OCI-LY1 (cell line): ENCODE measurements around the gene RYR1.

Experiments used
- H2AFZ ChIP-seq: fragments of 200-600 bp; sonication (generic), shearing (Covaris generic); 2 replicates; pipeline ENCODE4 v1.6.0; 2014; ENCODE audit warnings: antibody characterized with exemption, mild to moderate bottlenecking, low read length
- H3F3A ChIP-seq: fragments of 200-600 bp; sonication (generic), shearing (Covaris generic); 2 replicates; pipeline ENCODE4 v1.6.0; 2014; ENCODE audit warnings: mild to moderate bottlenecking, antibody characterized with exemption, low read length, moderate library complexity; ENCODE audit not compliant: insufficient read depth
- H3K27ac ChIP-seq: fragments of 200-600 bp; sonication (generic); 2 replicates; pipeline ENCODE4 v1.5.1; 2014; ENCODE audit warnings: low read length, mixed run types, mild to moderate bottlenecking, low read depth; ENCODE audit not compliant: poor library complexity, severe bottlenecking
- H3K27me3 ChIP-seq: fragments of 200-600 bp; sonication (generic); 2 replicates; pipeline ENCODE4 v1.6.0; 2014; ENCODE audit warnings: antibody characterized with exemption, mild to moderate bottlenecking, low read length, moderate library complexity; ENCODE audit not compliant: insufficient read depth
- H3K36me3 ChIP-seq: fragments of 200-600 bp; sonication (generic); 2 replicates; pipeline ENCODE4 v1.6.1; 2014; ENCODE audit warnings: mild to moderate bottlenecking, antibody characterized with exemption, low read length, moderate library complexity, mixed read lengths; ENCODE audit not compliant: insufficient read depth
- H3K4me1 ChIP-seq: fragments of 200-600 bp; sonication (generic); 2 replicates; pipeline ENCODE4 v1.5.1; 2014; ENCODE audit warnings: mild to moderate bottlenecking, low read length, moderate library complexity; ENCODE audit not compliant: insufficient read depth, severe bottlenecking
- H3K4me2 ChIP-seq: fragments of 200-600 bp; sonication (generic), shearing (Covaris generic); 2 replicates; pipeline ENCODE4 v1.6.1; 2014; ENCODE audit warnings: low read length
- H3K4me3 ChIP-seq: fragments of 200-600 bp; sonication (generic); 2 replicates; pipeline ENCODE4 v1.5.1; 2014; ENCODE audit warnings: low read length, low read depth, mild to moderate bottlenecking, mixed read lengths; ENCODE audit not compliant: poor library complexity, severe bottlenecking
- H3K79me2 ChIP-seq: fragments of 200-600 bp; shearing (Covaris generic); 2 replicates; pipeline ENCODE4 v1.6.1; 2016; ENCODE audit warnings: mixed run types, low read length, mixed read lengths; ENCODE audit not compliant: insufficient read depth
- H3K9ac ChIP-seq: fragments of 200-600 bp; sonication (generic), shearing (Covaris generic); 2 replicates; pipeline ENCODE4 v1.6.1; 2014; ENCODE audit warnings: mild to moderate bottlenecking, low read length, mixed read lengths
- H3K9me2 ChIP-seq: fragments of 200-600 bp; sonication (generic), shearing (Covaris generic); 2 replicates; pipeline ENCODE4 v1.6.1; 2014; ENCODE audit warnings: low read depth, mild to moderate bottlenecking, low read length, mixed read lengths
- H3K9me3 ChIP-seq: fragments of 200-600 bp; shearing (Covaris generic); 2 replicates; pipeline ENCODE4 v1.6.1; 2014; ENCODE audit warnings: low read length, mixed read lengths
- H4K20me1 ChIP-seq: fragments of 200-600 bp; sonication (generic), shearing (Covaris generic); 2 replicates; pipeline ENCODE4 v1.6.0; 2016; ENCODE audit warnings: mild to moderate bottlenecking, low read length; ENCODE audit not compliant: insufficient read depth
- EZH2 ChIP-seq: fragments of 200-600 bp; sonication (generic), shearing (Covaris generic); IDR thresholded peaks from 2 replicates; pipeline ENCODE4 v1.8.0; 2017; ENCODE audit warnings: borderline replicate concordance, mixed run types, mild to moderate bottlenecking, antibody characterized with exemption, low read length, moderate library complexity, mixed read lengths
- TF ChIP-seq, protein P1 (sequence below): fragments of 200-600 bp; sonication (generic), shearing (Covaris generic); IDR thresholded peaks from 2 replicates; pipeline ENCODE4 v1.5.1; 2017; ENCODE audit warnings: mild to moderate bottlenecking, antibody characterized with exemption, low read length, moderate library complexity, mixed read lengths

RYR1 gene

DNA sequence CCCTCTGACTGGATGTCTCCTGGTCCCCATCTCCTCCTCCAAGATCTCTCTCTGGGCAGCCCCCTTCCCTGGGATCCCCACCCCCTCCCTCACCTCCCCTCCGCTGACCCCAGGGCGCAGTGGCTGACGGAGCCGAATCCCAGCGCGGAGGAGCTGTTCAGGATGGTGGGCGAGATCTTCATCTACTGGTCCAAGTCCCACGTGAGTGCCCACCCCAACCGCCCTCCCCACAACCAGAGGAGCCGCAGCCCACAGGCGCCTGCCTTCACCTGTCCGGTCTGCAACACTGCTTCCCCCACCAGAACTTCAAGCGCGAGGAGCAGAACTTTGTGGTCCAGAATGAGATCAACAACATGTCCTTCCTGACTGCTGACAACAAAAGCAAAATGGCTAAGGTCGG, 89.4 kb downstream of the RYR1 start:
- no peak for TF ChIP-seq EZH2
- TF ChIP-seq, protein P1, sequence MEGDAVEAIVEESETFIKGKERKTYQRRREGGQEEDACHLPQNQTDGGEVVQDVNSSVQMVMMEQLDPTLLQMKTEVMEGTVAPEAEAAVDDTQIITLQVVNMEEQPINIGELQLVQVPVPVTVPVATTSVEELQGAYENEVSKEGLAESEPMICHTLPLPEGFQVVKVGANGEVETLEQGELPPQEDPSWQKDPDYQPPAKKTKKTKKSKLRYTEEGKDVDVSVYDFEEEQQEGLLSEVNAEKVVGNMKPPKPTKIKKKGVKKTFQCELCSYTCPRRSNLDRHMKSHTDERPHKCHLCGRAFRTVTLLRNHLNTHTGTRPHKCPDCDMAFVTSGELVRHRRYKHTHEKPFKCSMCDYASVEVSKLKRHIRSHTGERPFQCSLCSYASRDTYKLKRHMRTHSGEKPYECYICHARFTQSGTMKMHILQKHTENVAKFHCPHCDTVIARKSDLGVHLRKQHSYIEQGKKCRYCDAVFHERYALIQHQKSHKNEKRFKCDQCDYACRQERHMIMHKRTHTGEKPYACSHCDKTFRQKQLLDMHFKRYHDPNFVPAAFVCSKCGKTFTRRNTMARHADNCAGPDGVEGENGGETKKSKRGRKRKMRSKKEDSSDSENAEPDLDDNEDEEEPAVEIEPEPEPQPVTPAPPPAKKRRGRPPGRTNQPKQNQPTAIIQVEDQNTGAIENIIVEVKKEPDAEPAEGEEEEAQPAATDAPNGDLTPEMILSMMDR = no peak
- H3K4me3 ChIP-seq = no peak overlapping the region
- H3K4me2 ChIP-seq = no peak overlapping the region
- no peaks in the 10 kb centered on the region for H4K20me1 ChIP-seq
- H3K36me3 ChIP-seq = no peaks in the 10 kb centered on the region
- no peak overlapping the region for H2AFZ ChIP-seq
- no peaks in the 10 kb centered on the region for H3K27me3 ChIP-seq
- H3K27ac ChIP-seq = no peak overlapping the region
- no peaks in the 10 kb centered on the region for H3K4me1 ChIP-seq
- H3K9me2 ChIP-seq = no peaks in the 10 kb centered on the region
- no peaks in the 10 kb centered on the region for H3F3A ChIP-seq
- H3K9me3 ChIP-seq = no peaks in the 10 kb centered on the region
- no peaks in the 10 kb centered on the region for H3K79me2 ChIP-seq
- H3K9ac ChIP-seq = no peak overlapping the region

DNA sequence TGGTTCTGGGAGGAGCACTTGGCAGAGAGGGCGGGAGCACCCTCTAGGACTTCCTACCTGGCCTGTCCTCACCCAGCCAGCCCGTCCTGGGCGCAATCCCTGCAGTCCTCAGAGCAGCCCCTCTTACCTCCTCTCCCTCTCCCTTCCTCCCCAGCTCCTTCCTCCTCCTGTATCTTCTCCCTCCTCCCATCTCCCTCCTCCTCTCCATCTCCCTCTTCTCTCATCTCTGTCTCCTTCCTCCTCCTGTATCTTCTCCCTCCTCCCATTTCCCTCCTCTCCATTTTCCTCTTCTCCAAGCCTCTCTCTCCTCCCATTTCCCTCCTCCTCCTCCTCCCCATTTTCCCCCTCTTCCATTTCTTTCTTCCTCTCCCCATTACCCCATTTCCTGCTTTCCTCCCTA, 89.8 kb downstream of the RYR1 start:
- no peak for TF ChIP-seq EZH2

DNA sequence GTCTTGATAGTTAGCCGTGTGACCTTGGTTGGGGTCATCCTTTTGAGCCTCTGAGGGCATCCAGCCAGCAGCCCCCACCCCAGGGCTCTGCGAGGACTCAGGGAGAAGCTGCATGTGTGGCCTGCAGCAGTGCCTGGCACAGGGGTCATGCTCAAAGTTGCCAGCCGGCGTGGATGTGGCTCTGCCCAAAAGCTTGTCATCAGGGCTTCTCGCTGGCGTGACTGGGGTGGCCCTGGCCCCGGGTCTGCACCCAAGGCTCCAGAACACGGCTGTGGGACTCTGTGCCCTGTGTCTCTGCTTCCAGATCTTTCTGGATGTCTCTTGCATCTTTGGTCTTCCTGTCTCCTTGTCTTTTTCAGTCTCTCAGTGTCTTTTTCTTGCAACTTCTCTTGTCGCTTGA, 90.9 kb downstream of the RYR1 start:
- Histone ChIP-seq H2AFZ (no peak overlapping the region), H3F3A (no peaks in the 10 kb centered on the region), H3K36me3 (no peaks in the 10 kb centered on the region), H3K27ac (no peak overlapping the region), H3K9me2 (no peaks in the 10 kb centered on the region), H3K79me2 (no peaks in the 10 kb centered on the region), H3K4me3 (no peak overlapping the region), H3K9me3 (no peaks in the 10 kb centered on the region), H3K4me2 (no peak overlapping the region), H3K4me1 (peaks cover 4% of the 10 kb centered on the region), H3K27me3 (no peaks in the 10 kb centered on the region), H4K20me1 (no peaks in the 10 kb centered on the region), H3K9ac (no peak overlapping the region)
- TF ChIP-seq EZH2 = no peak
- TF ChIP-seq, protein P1 = no peak

More for the DNA sequence above, 89.8 kb downstream of the RYR1 start:
- H3K4me1 ChIP-seq = peaks cover 2% of the 10 kb centered on the region
- H3K79me2 ChIP-seq = no peaks in the 10 kb centered on the region
- no peak overlapping the region for H3K4me2 ChIP-seq
- H3K9ac ChIP-seq = no peak overlapping the region
- H4K20me1 ChIP-seq = no peaks in the 10 kb centered on the region
- H3K9me3 ChIP-seq = no peaks in the 10 kb centered on the region
- no peaks in the 10 kb centered on the region for H3F3A ChIP-seq
- no peaks in the 10 kb centered on the region for H3K36me3 ChIP-seq
- no peaks in the 10 kb centered on the region for H3K27me3 ChIP-seq
- H3K9me2 ChIP-seq = no peaks in the 10 kb centered on the region
- H2AFZ ChIP-seq = no peak overlapping the region
- no peak overlapping the region for H3K27ac ChIP-seq
- no peak overlapping the region for H3K4me3 ChIP-seq

DNA sequence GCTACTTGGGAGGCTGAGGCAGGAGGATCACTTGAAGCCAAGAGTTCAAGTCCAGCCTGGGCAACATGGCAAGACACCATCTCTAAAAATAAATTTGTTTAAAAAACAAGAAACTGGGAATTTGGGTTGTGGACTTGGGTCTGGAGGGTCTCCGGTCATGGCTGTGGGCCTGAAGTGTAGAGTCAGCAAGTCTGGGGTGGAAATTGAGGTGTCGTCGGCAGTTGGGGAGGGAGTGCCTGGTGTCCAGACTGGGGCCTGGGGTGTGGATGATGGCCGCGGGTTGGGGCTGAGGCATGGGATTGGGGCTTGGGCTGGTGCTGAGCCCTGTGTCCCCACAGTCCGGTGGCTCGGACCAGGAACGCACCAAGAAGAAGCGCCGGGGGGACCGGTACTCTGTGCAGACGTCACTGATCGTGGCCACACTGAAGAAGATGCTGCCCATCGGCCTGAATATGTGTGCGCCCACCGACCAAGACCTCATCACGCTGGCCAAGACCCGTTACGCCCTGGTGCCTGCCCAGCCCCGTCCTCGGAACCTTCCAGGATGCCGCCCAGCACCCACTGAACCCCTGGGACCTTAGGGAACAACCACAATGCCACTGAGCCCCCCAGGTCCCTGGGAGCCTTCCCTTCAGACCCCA, 91.6 kb downstream of the RYR1 start:
- Histone ChIP-seq H3K4me1 (peaks cover 4% of the 10 kb centered on the region), H3K9me2 (no peaks in the 10 kb centered on the region), H3K9ac (no peak overlapping the region), H3F3A (no peaks in the 10 kb centered on the region), H3K27ac (no peak overlapping the region), H3K4me3 (no peak overlapping the region), H3K4me2 (no peak overlapping the region), H3K9me3 (no peaks in the 10 kb centered on the region), H3K79me2 (no peaks in the 10 kb centered on the region), H3K36me3 (no peaks in the 10 kb centered on the region), H4K20me1 (no peaks in the 10 kb centered on the region), H3K27me3 (no peaks in the 10 kb centered on the region), H2AFZ (no peak overlapping the region)
- TF ChIP-seq EZH2 = no peak
- TF ChIP-seq, protein P1 = no peak
